ENCODE results near the gene ACOT12.

The ACOT12 gene

DNA sequence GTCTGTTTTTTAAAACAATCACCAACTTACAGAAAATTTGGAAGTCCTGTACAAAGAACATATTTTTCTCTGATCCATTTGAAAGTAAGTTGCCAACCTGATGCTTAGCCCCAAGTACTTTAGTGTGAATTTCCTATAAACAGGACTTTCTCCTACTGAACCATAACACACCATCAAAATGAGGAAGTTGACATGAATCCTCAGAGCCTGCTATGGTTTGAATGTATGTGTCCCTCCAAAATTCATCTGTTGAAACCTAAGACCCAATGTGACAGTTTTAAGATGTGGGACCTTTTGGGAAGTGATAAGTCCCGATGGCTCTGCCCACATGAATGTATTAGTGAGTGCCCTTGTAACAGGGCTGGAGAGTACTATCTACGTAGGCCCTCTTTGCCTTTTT, 6.4 kb upstream of the ACOT12 start:
- DNase-seq (ENCODE audit: low read depth) = no peak

DNA sequence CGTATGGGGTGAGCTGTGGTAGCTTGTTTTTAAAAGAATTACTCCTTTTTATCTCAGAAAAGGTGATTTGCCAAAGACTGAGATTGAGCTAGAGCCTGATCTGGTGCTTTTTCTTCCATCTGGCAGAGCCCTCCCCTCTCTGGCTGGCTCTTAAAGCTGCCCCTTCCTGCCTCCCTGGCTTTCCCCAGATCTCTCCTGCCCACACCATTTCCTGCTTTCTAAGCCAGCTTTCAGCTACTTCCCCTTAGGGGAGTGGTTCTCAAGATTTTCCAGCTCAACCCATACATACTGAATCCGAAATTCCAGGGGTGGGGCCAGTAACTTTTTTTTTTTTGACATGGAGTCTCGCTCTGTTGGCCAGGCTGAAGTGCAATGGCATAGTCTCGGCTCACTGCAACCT, 4.8 kb upstream of the ACOT12 start:
- no peak for DNase-seq (ENCODE audit: low read depth)

DNA sequence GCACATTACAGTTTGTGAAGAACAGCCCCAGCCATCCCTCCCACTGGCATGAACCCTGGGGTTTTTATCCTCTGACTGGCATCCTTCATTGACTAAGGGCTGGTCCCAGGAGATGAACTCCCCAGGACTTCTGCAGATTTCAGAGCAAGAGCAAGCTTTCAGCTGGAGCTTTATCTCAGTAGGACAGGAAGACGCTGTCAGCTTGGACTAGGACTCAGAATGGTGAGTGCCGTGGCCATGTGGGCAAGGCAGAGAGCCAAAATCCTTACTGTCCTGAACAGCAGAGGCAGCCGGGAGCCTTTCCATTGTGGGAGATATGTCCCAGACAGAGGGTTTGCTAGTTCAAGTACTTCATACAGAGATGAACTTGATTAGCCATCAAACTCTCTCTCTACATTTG, 3.2 kb upstream of the ACOT12 start:
- DNase-seq (ENCODE audit: low read depth) = no peak

DNA sequence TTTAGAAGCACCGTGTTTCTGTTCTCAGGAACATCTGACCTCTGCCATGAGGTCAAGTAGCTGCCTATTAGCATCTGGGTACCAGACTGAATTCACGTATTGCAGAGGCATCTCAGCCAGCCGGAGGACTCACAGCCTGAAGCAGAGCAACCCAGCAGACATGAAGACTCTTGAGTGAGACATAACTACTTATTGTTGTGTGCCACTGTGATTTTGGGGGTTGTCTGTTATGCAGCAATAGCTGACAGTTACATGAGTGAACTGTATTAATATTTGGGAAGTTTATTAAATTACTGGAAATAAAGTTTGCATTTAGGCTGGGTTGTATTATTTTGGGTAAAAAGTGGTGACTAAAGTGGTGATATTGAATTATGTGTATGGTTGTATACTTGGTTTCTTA, 1.3 kb upstream of the ACOT12 start:
- DNase-seq (ENCODE audit: low read depth) = no peak

GRCh38 chr5:81393430-81393782, 528 bp downstream of the ACOT12 start:
- DNase-seq (ENCODE audit: low read depth) = no peak

GRCh38 chr5:81389025-81389424, 4.9 kb downstream of the ACOT12 start:
- no peak for DNase-seq (ENCODE audit: low read depth)

GRCh38 chr5:81388169-81388568, 5.8 kb downstream of the ACOT12 start:
- no peak for DNase-seq (ENCODE audit: low read depth)

- DNase-seq (ENCODE audit: low read depth) = no peak
Measured at GRCh38 chr5:81383867-81384266, 10.1 kb downstream of the ACOT12 start.

DNA sequence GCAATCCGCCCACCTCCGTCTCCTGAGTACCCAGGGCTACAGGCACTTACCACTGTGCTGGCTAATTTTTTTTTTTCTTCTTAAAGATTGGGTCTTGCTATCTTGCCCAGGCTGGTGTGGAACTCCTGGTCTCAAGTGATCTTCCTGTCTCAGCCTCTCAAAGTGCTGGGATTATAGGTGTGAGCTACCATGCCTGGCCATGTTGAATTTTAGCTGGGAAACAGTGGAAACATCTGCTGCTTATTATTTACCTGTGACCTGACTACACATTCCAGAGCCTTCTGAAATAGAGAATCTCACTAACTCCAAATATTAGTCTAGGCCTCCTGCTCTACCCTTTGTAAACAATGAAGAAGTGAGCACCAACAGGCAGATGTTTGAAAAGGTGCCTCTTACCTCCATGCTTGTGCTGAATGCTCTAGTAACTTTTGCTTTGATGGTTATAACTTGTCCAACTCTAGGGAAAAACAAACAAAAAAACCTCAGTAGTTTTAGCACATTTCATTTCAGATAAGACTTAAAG, 22.5 kb downstream of the ACOT12 start:
- DNase-seq (ENCODE audit: low read depth) = no peak

DNA sequence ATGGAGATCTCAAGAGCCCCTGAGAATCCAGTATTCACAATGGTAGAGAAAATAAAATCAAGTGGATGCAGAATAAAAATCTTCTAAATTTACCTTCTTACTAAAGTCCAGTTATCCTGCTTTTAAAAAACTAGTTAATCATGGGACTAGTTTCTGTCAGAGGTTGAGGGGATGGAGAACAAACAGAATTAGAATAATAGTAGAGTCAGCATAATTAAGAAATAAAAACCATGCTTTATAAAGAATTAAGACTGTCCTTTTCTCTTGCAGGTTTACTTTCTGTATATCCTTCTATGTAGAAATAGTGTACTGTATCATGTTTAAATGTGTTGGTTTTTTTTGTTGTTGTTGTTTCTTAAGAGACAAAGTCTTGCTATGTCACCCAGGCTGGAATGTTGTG, 23.0 kb downstream of the ACOT12 start:
- no peak for DNase-seq (ENCODE audit: low read depth)

DNA sequence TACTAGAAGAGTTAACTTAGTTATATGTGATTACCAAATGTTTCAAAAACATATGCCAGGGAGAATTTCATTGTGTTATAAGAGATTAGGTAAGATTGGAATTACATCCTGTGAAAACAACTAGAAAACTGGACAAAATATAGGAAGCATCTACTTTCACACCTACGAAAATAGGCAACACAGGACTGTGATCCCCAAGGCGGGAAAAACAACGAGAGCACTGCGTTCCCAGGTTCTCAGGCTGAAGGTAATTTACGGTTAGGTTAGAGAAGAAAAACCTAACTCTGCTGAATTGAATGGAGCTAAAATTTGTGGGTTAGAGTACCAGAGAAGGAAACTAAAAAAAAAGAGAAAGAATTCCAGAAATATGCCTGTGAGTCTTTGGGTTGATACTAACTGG, 28.4 kb downstream of the ACOT12 start:
- DNase-seq (ENCODE audit: low read depth) = no peak

DNA sequence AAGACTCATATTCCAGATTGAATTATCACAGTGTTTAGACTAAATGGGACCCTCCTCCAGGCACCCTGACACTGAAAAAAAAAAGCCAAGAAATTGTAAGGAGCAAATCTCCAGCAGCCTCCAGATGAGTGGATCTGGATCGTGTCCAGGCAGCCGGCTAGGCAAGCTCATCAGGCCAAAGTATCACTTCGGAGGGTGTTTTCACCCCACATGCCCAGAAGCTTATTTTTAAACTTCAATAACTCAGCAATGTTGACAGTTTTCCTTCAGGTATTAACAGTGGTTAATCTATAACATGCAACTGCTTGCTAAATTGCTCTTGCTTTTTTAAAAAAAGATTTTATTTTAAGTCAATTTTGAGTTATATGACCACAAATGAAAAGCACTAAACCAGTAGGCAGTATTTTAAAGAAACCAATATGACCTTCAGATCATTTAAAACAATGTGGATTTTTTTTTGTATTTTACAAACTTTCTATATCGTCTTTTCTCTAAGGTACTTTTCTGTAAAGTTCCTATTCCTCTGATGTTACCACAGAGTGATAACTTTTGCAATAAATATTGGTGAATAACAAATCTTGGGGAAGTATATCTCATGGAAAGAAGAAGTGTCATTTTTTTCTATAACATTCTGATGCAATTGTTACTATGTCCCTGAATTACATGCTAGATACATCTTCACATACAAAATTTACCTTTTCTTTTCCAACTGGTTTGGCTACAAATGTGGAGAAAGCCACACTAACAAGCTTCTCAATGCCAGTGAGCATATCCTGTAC, 30.7 kb downstream of the ACOT12 start:
- no peak for DNase-seq (ENCODE audit: low read depth)

DNA sequence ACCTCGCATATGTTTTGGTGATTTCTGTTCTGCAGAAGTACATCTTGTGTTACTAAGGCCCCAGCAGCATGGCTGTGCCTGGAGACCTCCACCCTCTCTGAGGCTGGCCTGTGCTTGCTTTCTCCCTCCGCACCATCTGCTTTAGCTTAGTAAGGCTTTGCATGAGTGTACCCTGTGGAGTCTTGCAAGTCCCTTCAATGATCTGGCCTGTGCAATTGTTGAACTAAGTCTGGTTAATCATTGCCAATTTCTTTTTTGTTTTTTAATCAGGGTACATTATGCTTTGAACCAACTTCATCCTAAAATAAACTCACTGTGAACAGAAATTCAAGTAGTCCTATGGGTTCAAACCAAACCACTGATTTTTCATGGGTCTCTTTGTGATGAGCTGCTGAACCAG, 32.3 kb downstream of the ACOT12 start:
- DNase-seq (ENCODE audit: low read depth) = no peak

GRCh38 chr5:81360640-81361039, 33.3 kb downstream of the ACOT12 start:
- DNase-seq (ENCODE audit: low read depth) = no peak

- DNase-seq (ENCODE audit: low read depth) = no peak
Measured at GRCh38 chr5:81359881-81360280, 34.1 kb downstream of the ACOT12 start.

GRCh38 chr5:81359108-81359507, 34.8 kb downstream of the ACOT12 start:
- DNase-seq (ENCODE audit: low read depth) = no peak

DNA sequence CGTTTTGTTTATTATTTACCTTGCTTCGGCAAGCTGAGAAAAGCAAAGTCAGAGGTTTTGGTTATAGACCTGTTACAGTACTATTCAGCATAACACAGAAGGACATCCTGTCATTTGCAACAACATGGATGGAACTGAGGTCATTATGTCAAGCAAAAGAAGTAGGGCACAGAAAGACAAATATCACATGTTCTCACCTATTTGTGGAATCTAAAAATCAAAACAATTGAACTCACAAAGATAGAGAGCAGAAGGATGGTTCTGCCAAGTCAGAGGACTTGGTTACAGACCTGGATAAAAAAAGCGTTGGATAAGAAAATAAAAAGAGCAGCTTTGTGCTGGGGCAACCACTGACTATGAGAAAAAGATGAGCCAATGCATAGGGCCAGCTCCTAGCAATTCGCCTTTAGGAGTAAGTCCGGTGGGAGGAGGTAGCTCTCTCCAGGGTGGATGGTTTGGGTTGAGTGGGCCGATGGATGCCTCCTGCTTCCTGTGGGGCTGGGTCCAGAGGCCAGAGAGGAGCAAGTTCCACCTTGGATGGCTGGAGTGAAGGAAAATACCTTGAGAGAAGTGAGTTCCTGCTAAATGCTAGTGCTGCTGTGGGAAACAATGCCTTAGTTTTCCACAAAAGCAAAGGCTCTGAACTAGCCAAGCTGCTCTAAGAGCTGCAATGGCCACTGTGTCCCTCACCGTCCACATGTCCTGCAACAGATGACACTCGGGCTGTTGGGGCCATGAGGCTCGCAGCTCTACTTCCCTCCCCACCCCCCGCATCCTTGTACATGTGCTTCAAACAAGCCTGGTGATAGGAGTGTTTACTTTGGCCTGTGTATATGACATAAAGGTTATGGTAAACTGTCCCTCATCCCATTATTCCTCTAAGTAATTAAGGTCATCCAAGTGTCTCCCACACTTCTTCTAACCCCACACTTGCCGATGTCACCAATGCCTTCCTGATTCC, 38.4 kb downstream of the ACOT12 start:
- DNase-seq (ENCODE audit: low read depth) = no peak

- DNase-seq (ENCODE audit: low read depth) = no peak
Measured at GRCh38 chr5:81354093-81354492, 39.8 kb downstream of the ACOT12 start.

DNA sequence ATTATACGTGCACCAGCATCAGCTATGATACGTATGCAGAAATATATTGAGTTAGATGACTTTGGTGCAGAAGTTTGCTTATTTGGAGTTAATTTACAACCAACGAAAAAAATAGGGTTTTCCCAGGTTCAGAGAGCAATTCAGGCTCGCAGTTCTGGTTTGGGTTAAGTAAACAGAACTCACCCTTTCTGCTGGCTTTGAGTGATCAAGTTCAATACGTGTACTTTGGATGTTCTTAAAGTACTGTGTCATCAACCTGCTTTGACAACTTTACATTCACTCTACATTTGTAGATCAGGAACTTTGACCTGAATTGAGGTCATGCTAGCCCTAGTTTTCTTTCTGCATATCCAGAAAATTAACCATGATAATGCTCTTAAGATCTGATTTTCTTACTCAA, 40.7 kb downstream of the ACOT12 start:
- no peak for DNase-seq (ENCODE audit: low read depth)

GRCh38 chr5:81350507-81350906, 43.4 kb downstream of the ACOT12 start:
- no peak for DNase-seq (ENCODE audit: low read depth)

DNA sequence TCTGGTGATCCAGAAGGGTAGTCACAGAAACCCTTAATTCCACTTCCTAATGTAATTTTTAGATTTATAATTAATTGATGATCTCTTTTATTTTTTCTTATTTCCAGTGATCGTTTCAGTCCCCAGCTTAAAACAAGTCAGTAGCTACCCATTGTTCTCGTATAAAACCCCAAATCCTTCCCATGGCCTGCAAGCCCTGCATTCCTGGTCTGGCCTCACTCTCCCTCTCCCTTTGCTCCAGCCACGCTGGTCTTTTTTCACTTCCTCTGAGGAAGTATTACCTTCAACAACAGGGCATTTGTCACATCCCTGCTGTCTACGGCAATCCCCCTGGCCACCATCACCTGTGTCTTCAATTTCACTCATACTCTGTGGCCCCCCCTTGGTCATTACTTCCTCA, 44.8 kb downstream of the ACOT12 start:
- no peak for DNase-seq (ENCODE audit: low read depth)

DNA sequence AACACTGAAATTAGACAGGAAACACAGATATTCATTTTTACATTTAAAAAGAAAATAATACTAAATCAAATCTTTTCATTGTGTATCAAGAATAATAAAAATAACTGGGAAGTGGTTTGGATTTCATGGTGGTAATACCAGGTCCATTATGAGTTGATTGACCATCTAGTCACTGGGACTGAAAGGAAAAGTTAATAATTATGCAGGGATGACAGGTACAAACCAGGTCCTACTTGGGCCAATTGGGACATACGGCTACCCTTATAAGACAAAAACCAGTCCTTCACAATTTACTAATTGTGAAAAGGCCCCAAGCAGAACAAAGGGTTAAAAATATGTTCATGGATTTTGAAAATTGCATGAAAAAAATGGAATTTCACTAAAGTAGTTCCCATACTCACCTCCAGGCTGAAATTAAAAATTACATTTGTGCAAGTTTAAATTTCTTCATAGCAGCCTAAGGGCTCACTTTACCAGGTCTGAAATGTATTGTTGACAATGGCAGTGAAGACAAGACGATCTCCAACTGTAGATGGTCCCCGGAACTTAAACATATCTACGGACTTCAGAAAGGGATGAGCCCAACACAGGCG, 48.4 kb downstream of the ACOT12 start:
- DNase-seq (ENCODE audit: low read depth) = no peak

DNA sequence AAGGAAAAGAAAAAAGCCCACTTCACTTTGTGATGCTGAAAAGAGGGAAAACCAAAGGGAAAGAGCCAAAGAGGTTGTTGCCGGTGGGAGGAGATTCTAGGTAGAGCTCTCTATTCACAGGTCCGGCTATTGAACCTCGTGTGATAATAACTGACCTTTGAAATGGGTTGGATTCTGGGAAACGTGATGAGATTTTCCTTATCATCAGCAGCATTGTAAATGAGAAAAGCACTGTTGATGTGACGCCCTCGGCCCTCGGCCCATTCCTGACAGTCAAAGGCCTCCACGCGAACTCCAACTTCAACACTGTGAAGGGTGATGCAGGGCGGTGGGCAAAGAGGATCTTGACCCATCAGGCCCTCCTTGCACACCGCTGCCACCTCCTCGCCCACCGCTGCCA, 49.2 kb downstream of the ACOT12 start:
- no peak for DNase-seq (ENCODE audit: low read depth)

Measured in T-helper 22 cell (primary cell).